ENCODE measurements around the gene CCDC88C.

Gene CCDC88C

DNA sequence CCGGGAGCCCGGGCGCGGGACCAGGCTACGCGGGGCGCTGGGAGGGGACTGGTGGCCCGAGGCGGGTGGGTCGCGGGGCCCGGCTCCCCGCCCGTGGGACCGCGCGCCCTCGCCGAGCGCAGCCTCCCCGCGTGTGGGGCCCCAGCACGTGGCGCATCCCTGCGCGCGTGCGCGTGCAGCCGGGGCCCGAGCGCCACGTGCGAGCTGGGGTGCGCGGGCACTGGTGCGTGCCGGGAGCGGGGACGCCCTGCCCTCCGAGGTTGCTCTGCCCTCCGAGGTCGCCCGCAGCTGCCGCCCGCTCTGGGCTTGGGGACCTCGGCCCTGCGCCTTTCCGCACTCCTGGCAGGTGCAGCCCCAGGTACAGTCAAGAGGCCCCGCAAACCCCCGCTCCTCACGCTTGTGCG is 365 bp upstream of the CCDC88C start:
- Histone ChIP-seq H3K27me3 (ENCODE audit: insufficient read depth, poor library complexity, severe bottlenecking) (no peaks in the 10 kb centered on the region), H3K4me3 (ENCODE audit: severe bottlenecking) (peak overlapping the region; percentile 86), H3K27ac (ENCODE audit: poor library complexity, severe bottlenecking) (peak overlapping the region; percentile 83), H3K9me3 (ENCODE audit: severe bottlenecking) (no peaks in the 10 kb centered on the region), H3K4me1 (ENCODE audit: insufficient read depth, poor library complexity, severe bottlenecking) (peaks cover 23% of the 10 kb centered on the region), H3K36me3 (ENCODE audit: low read depth) (peaks cover 26% of the 10 kb centered on the region)
- ATAC-seq (ENCODE audit: low read depth): peak; percentile 9
- TF ChIP-seq, protein P1, sequence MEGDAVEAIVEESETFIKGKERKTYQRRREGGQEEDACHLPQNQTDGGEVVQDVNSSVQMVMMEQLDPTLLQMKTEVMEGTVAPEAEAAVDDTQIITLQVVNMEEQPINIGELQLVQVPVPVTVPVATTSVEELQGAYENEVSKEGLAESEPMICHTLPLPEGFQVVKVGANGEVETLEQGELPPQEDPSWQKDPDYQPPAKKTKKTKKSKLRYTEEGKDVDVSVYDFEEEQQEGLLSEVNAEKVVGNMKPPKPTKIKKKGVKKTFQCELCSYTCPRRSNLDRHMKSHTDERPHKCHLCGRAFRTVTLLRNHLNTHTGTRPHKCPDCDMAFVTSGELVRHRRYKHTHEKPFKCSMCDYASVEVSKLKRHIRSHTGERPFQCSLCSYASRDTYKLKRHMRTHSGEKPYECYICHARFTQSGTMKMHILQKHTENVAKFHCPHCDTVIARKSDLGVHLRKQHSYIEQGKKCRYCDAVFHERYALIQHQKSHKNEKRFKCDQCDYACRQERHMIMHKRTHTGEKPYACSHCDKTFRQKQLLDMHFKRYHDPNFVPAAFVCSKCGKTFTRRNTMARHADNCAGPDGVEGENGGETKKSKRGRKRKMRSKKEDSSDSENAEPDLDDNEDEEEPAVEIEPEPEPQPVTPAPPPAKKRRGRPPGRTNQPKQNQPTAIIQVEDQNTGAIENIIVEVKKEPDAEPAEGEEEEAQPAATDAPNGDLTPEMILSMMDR (IDR thresholded peaks at IDR 0.05; ENCODE audit: poor library complexity, severe bottlenecking): no peak
- DNase-seq (ENCODE audit: low spot score): no peak

DNA sequence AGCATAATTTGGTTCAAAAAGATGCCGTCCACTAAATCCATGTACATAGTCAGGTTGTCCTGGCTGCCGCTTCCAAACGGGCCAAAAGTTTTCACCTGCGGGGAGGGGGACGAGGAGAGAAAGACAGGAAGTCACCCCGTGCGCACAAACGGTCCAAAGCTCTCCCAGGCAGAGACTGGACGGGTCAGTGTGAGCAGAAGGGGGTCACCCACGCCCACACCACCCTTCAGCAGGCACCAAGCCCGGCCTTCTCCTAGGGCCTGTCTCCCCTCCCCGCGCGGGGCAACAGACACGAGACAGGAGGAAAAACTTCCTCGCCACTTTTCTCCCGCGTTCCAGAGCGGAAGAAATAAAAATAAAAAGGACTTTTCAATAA is 888 bp downstream of the CCDC88C start:
- peaks cover 24% of the 10 kb centered on the region for H3K4me1 ChIP-seq (ENCODE audit: insufficient read depth, poor library complexity, severe bottlenecking)
- TF ChIP-seq, protein P1 (IDR thresholded peaks at IDR 0.05; ENCODE audit: poor library complexity, severe bottlenecking): no peak
- H3K4me3 ChIP-seq (ENCODE audit: severe bottlenecking): peak overlapping the region; percentile 86
- H3K36me3 ChIP-seq (ENCODE audit: low read depth): peaks cover 32% of the 10 kb centered on the region
- peak overlapping the region; percentile 83 for H3K27ac ChIP-seq (ENCODE audit: poor library complexity, severe bottlenecking)
- DNase-seq (ENCODE audit: low spot score): no peak
- ATAC-seq (ENCODE audit: low read depth): peak; percentile 3; the same call in 1 of the 3 replicates
- H3K27me3 ChIP-seq (ENCODE audit: insufficient read depth, poor library complexity, severe bottlenecking): no peaks in the 10 kb centered on the region
- H3K9me3 ChIP-seq (ENCODE audit: severe bottlenecking): no peaks in the 10 kb centered on the region

DNA sequence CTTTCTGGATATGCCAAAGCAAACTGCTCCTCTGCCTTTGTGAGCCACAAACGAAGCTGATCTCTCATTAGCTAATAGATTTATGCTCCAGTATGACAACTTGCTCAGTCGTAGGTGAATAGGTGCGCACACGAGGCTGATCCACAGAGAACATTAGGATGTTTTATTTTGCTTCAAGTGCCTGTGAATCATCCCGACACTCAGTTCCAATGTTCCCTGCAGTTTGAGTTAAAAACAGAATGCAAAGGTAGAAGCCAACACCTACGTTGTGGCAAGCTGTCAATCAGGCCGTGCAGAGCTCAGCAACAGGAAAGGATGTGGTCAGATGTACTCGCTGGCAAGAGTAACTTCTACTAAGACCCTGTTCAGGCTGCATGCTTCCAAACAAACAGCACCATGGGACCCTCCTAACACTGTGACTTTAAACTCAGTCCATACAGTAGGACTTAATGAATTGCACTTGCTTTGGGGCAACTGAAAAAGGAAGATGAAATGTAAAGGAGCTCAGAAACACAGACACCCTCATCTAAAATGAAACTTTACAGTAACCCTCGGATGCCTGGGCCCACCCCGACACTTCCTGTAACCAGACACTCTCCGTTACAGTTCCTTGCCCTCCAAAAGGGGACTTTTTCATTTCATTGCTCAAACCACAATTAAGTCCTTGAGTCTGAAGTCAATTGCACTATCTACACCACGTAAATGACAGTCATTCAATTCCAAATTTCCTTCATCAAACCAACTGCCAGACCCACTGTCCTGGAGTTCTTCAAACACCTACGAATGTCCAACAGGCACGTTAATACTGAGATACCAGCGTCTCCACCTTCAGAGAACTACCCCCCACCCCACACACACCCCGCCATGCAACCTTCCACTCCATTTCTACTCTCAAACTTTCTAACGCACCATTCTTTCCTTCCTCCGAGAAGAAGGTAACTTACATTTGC is 1.6 kb downstream of the CCDC88C start:
- H3K4me3 ChIP-seq (ENCODE audit: severe bottlenecking): peak overlapping the region; percentile 86

DNA sequence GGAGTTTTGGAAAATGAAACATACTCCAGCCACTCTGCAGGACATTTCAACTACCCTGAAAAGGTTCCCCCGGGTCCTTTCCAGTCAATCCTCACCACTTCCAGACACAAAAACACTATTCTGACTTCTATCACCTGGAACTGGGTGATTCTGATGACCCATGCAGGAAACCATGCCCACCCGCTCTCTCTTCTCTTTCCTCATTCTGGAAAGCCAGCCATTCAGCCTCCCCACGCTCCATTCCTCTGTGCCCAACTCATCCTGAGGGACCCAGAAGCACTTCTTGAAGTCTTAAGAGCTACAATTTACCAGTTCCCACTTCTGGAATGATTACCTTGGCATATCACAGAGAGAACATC is 3.2 kb downstream of the CCDC88C start:
- no peak for DNase-seq (ENCODE audit: low spot score)
- Histone ChIP-seq H3K27ac (ENCODE audit: poor library complexity, severe bottlenecking) (peak overlapping the region; percentile 83), H3K27me3 (ENCODE audit: insufficient read depth, poor library complexity, severe bottlenecking) (no peaks in the 10 kb centered on the region), H3K36me3 (ENCODE audit: low read depth) (peaks cover 49% of the 10 kb centered on the region), H3K9me3 (ENCODE audit: severe bottlenecking) (no peaks in the 10 kb centered on the region), H3K4me3 (ENCODE audit: severe bottlenecking) (no peak overlapping the region), H3K4me1 (ENCODE audit: insufficient read depth, poor library complexity, severe bottlenecking) (peaks cover 24% of the 10 kb centered on the region)
- ATAC-seq (ENCODE audit: low read depth): no peak
- TF ChIP-seq, protein P1 (IDR thresholded peaks at IDR 0.05; ENCODE audit: poor library complexity, severe bottlenecking): no peak

More for the DNA sequence above, 1.6 kb downstream of the CCDC88C start:
- TF ChIP-seq, protein P1 (IDR thresholded peaks at IDR 0.05; ENCODE audit: poor library complexity, severe bottlenecking): no peak
- Histone ChIP-seq H3K27me3 (ENCODE audit: insufficient read depth, poor library complexity, severe bottlenecking) (no peaks in the 10 kb centered on the region), H3K36me3 (ENCODE audit: low read depth) (peaks cover 35% of the 10 kb centered on the region), H3K27ac (ENCODE audit: poor library complexity, severe bottlenecking) (peak overlapping the region; percentile 83), H3K9me3 (ENCODE audit: severe bottlenecking) (no peaks in the 10 kb centered on the region), H3K4me1 (ENCODE audit: insufficient read depth, poor library complexity, severe bottlenecking) (peaks cover 24% of the 10 kb centered on the region)
- DNase-seq (ENCODE audit: low spot score) (no peak), ATAC-seq (ENCODE audit: low read depth) (peak; percentile 76)

Data from RWPE2 (cell line).